A549 treated with ZK216348 at 1 μM for 4 hours (cell line): Measurements from ENCODE around the gene ZNF571. TPM values are rescaled to one million over a fixed set of nuclear protein-coding genes. Genes with fewer than 3 reads are reported as not detected.

Source experiments
- total RNA-seq: library from RNA; stranded (reverse); fragments of 200-300 nt; extraction: Qiagen RNA extraction; gene quantifications from 5 replicates; pipeline ENCODE4 v1.2.3, GENCODE V29; 2022; ENCODE audit warnings: low read depth

ZNF571 gene
- total RNA-seq, result 0.76 to 2.0 TPM (median 0.99 TPM) in 5 replicates

DNA sequence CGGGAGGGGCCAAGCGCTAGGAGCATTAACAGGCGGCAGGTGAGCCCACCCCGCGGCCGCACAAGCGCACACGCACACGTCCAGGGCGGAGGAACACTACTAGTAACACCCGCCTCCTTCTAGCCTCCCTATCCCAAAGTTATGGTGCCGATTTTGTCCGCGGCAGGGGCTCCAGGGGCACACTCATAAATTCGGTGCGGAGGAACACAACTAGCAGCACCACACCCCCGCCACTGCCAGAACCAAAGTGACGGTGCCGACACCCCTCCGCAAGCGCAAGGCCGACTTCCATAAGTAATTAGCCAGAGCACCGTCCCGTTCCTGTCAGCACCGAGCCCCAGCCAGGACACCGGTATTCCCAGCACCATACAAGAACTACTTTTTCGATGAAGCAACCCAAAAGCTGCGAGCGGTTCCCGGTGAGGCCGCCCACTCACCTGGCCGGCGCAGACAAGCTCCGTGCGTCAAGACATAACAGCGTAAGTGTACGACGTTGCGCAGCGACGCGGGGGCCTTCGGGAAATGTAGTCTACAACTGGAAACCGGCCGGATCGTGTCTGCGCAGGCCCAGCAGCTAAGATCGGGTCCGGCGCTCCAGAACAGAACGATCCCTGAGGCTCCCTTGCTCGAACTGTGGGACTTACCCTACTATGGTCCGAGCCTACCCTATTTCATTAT is at the start of gene ZNF571, which contains the start of gene ZNF540:
TSS of gene ZNF571 (minus strand) at position 489 of the 678 bp plus-strand sequence. CDS start 8,116 bp downstream, outside the sequence.
TSS of gene ZNF540 (plus strand) at position 573 of the 678 bp plus-strand sequence. CDS start 3,572 bp downstream, outside the sequence.

Other genes starting within 250 kb of the ZNF571 start
- gene ZNF527, start 223.7 kb downstream of the ZNF571 start, total RNA-seq, result 1.6 to 3.7 TPM (median 3.3 TPM) in 5 replicates
- gene ZNF569, start 127.3 kb downstream of the ZNF571 start, total RNA-seq, result 4.0 to 5.9 TPM (median 4.4 TPM) in 5 replicates
- 2.9 to 4.5 TPM (median 3.2 TPM) in 5 replicates for gene ZNF570, start 125.4 kb downstream of the ZNF571 start, total RNA-seq
- 0.16 TPM in 1 of 5 replicates, not detected in the others for gene ZNF793, start 87.9 kb downstream of the ZNF571 start, total RNA-seq
- 0.14 TPM in 2 of 5 replicates, not detected in the others for gene ZNF540, start 84 bp upstream of the ZNF571 start, total RNA-seq
- 6.3 to 9.3 TPM (median 8.0 TPM) in 5 replicates for gene ZFP30, start 60.7 kb upstream of the ZNF571 start, total RNA-seq
- gene ZNF607, start 125.0 kb upstream of the ZNF571 start, total RNA-seq, result 3.9 to 6.6 TPM (median 5.1 TPM) in 5 replicates
- 1.2 to 3.3 TPM (median 2.3 TPM) in 5 replicates for gene ZNF573, start 184.8 kb upstream of the ZNF571 start, total RNA-seq